ENCODE measurements around the gene NIPSNAP2.
"Not testable (repeated sequence)": the region's sequence is repeated elsewhere in the genome, so short reads cannot be mapped to it uniquely, and the experiment has no call there.

The NIPSNAP2 gene

DNA sequence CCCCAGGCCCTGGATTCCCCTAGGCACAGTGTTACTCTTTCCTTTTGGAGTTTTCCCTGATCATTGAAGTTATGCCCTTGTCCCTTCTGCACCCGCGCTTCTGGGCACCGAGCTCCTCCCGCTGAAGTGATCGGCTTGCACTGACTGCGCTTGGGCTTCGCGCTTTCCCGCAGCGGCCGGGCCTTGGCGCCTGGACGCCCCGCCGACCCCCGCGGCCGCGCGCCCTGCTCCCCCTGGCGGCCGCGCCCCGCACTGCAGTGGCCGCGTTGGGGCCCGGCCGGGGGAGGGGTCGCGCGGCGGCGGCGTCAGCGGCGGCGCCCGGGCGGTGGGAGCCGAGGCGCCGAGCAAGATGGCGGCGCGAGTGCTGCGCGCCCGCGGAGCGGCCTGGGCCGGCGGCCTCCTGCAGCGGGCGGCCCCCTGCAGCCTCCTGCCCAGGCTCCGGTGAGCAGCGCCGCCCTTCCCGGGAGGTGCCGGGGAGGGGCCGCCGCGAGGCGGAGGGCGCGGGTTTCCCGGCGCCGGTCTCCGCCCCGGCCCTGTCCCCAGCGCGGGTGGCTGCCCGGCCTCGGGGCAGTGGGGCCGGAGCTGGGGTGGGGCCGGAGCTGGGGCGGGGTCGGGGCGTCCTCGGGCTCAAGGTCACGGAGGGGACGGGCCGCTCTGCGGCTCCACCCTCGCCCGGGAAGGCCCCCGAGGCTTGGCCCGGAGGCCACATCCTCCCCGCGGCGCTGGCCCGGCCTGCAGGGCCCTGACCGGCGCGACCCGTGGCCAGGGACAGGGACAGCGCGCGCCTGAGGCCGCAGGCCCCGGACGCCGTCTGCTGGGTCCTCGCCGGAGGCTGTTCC is at the start of gene NIPSNAP2:
Gene NIPSNAP2, plus strand, starts transcription at position 325 of the 839 bp plus-strand sequence. Its CDS starts 25 bp downstream, at position 350.
- no peaks in the 10 kb centered on the region for H3K9me3 ChIP-seq (ENCODE audit: control insufficient read depth, insufficient read depth, low read depth, low read length)
- H3K27ac ChIP-seq (ENCODE audit: low read depth, low read length): peak within 1 kb of the TSS; percentile 51; the same call in 1 of the 2 replicates
- H3K4me3 ChIP-seq (ENCODE audit: low read depth, low read length): peak within 1 kb of the TSS; percentile 79
- no peaks in the 10 kb centered on the region for H3K4me1 ChIP-seq (ENCODE audit: control insufficient read depth, insufficient read depth, low read length)
- H3K36me3 ChIP-seq (ENCODE audit: control insufficient read depth, insufficient read depth, low read length): peaks cover 10% of the 10 kb centered on the region
- H3K27me3 ChIP-seq (ENCODE audit: control insufficient read depth, insufficient read depth, low read length): peaks cover 16% of the 10 kb centered on the region
- peak within 1 kb of the TSS; percentile 91 for H3K9ac ChIP-seq (ENCODE audit: low read length)

DNA sequence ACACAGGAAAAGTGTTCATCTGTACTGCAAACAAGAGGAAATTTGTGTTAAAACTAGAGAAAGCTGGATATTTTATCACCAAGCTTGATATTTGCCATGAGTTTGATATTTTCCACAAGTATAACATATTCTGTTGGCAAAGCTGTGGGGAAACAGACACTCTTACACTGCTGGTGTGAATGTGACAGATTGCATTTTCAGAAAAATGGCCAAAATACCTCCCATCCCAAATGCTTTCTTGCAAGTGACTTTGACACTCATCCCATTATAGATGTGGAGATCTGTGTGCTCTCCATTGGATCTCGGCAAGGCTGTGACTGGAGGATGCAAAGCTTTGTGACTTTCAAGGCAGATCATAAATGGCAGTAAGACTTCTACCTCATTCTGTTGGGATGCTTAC is 46.6 kb upstream of the NIPSNAP2 start:
- H3K9me3 ChIP-seq (ENCODE audit: control insufficient read depth, insufficient read depth, low read depth, low read length): no peaks in the 10 kb centered on the region
- no peaks in the 10 kb centered on the region for H3K27me3 ChIP-seq (ENCODE audit: control insufficient read depth, insufficient read depth, low read length)
- no peak overlapping the region for H3K9ac ChIP-seq (ENCODE audit: low read length)
- no peaks in the 10 kb centered on the region for H3K4me1 ChIP-seq (ENCODE audit: control insufficient read depth, insufficient read depth, low read length)
- H3K36me3 ChIP-seq (ENCODE audit: control insufficient read depth, insufficient read depth, low read length): peaks cover 1% of the 10 kb centered on the region; the same call in 1 of the 2 replicates
- no peak overlapping the region for H3K4me3 ChIP-seq (ENCODE audit: low read depth, low read length)
- no peak overlapping the region for H3K27ac ChIP-seq (ENCODE audit: low read depth, low read length)

DNA sequence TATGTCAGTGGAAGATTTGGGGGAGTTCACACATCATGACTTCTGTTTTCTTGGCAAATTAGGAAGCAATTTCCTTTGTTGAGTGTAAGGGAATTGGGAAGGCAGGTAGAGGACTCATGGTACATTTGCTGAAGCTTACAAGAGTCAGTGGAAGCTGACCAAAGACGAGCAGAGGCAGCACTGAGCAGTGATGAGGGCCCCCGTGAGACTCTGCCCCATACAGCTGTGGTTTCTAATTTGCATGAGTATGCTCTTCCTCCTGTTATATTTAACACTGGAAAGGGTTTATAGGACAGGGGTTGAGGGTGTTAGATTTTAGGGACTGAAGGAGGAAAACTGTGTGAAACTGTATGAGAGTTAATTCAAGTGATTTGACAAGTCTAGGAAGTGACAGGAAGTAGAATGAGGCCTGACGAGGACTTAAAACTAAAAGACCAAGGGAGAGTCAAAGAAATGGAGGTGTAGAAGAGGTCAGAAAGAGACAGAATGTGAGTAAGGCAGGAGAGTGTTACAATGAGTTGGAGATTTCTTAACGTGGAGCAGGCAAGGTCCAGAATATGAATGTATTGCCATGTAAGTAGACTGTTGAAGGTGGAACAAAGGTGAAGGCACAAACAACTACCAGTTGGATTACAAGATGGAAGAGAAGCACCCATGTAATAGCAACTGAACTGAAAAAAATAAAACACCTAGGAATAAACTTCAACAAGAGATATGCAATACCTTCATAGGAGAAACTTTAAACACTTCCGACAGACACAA is 36.2 kb upstream of the NIPSNAP2 start:
- H3K4me3 ChIP-seq (ENCODE audit: low read depth, low read length): no peak overlapping the region
- no peak overlapping the region for H3K27ac ChIP-seq (ENCODE audit: low read depth, low read length)
- no peaks in the 10 kb centered on the region for H3K27me3 ChIP-seq (ENCODE audit: control insufficient read depth, insufficient read depth, low read length)
- H3K9ac ChIP-seq (ENCODE audit: low read length): no peak overlapping the region
- no peaks in the 10 kb centered on the region for H3K36me3 ChIP-seq (ENCODE audit: control insufficient read depth, insufficient read depth, low read length)
- no peaks in the 10 kb centered on the region for H3K4me1 ChIP-seq (ENCODE audit: control insufficient read depth, insufficient read depth, low read length)
- H3K9me3 ChIP-seq (ENCODE audit: control insufficient read depth, insufficient read depth, low read depth, low read length): no peaks in the 10 kb centered on the region

DNA sequence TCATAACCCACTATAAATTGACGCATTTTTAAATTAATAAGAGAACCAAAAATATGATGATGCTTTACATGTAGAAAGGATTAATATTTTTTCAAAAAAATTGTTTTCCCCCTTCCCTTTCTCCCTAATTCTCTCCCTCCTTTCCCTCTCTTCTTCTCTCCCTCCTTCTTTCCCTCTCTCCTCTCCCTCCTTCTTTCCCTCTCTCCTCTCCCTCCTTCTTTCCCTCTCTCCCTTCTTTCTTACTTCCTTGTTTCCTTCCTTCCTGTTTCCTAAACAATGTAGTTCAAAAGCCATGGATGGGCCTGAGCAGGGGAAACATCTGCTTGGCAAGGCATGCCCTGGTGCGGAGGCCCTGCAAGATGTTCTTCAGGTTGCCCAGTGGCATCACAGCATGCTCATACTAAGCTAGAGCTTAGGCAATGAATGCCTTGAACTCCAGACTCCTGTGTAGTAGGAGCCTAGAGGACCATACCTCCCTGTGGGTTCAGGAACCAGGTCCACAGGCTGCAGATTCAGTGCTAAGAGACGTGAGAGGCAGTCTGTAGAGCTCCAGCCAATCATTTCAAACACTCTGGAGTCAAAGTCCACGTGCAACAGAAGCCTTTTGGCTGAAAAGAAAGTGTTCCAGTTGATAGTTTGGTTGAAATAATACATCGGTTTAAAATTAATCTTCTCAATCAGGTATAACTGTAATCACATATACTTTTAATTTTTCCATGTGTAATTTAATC is 32.8 kb upstream of the NIPSNAP2 start:
- H3K27ac ChIP-seq (ENCODE audit: low read depth, low read length): no peak overlapping the region
- no peaks in the 10 kb centered on the region for H3K27me3 ChIP-seq (ENCODE audit: control insufficient read depth, insufficient read depth, low read length)
- peaks cover 6% of the 10 kb centered on the region; the same call in 1 of the 2 replicates for H3K9me3 ChIP-seq (ENCODE audit: control insufficient read depth, insufficient read depth, low read depth, low read length)
- H3K9ac ChIP-seq (ENCODE audit: low read length): no peak overlapping the region
- H3K36me3 ChIP-seq (ENCODE audit: control insufficient read depth, insufficient read depth, low read length): no peaks in the 10 kb centered on the region
- H3K4me1 ChIP-seq (ENCODE audit: control insufficient read depth, insufficient read depth, low read length): no peaks in the 10 kb centered on the region
- no peak overlapping the region for H3K4me3 ChIP-seq (ENCODE audit: low read depth, low read length)

DNA sequence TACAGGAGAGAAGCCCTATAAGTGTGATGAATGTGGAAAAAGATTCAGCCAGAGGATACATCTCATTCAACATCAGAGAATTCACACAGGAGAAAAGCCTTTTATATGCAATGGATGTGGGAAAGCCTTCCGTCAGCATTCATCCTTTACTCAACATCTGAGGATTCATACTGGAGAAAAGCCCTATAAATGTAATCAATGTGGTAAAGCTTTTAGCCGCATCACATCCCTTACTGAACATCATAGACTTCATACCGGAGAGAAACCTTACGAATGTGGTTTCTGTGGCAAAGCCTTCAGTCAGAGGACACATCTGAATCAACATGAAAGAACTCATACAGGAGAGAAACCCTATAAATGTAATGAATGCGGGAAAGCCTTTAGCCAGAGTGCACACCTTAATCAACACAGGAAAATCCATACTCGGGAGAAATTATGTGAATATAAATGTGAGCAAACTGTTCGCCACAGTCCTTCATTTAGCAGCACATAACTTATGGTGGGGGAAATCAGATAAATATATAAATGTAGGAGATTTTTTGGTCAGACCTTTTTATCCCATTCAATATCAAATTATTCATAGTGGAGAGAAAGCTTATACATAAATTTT is 24.8 kb upstream of the NIPSNAP2 start:
- Histone ChIP-seq H3K4me1 (ENCODE audit: control insufficient read depth, insufficient read depth, low read length) (no peaks in the 10 kb centered on the region), H3K4me3 (ENCODE audit: low read depth, low read length) (no peak overlapping the region), H3K9me3 (ENCODE audit: control insufficient read depth, insufficient read depth, low read depth, low read length) (peaks cover 39% of the 10 kb centered on the region), H3K36me3 (ENCODE audit: control insufficient read depth, insufficient read depth, low read length) (no peaks in the 10 kb centered on the region), H3K27ac (ENCODE audit: low read depth, low read length) (no peak overlapping the region), H3K9ac (ENCODE audit: low read length) (no peak overlapping the region), H3K27me3 (ENCODE audit: control insufficient read depth, insufficient read depth, low read length) (no peaks in the 10 kb centered on the region)

DNA sequence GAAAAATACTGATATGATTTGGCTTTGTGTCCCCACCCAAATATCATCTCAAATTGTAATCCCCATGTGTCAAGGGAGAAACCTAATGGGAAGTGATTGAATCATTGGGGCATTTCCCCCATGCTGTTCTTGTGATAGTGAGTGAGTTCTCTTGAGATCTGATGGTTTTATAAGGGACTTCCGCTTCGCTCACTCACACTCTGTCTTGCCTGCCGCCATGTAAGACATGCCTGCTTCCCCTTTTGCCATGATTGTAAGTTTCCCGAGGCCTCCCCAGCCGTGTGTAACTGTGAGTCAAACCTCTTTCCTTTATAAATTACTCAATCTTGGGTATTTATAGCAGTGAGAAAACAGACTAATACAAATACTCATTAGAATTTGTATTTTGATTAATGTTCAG is 17.8 kb upstream of the NIPSNAP2 start:
- H3K27me3 ChIP-seq (ENCODE audit: control insufficient read depth, insufficient read depth, low read length): no peaks in the 10 kb centered on the region
- no peaks in the 10 kb centered on the region for H3K4me1 ChIP-seq (ENCODE audit: control insufficient read depth, insufficient read depth, low read length)
- H3K9ac ChIP-seq (ENCODE audit: low read length): no peak overlapping the region
- no peak overlapping the region for H3K4me3 ChIP-seq (ENCODE audit: low read depth, low read length)
- peaks cover 16% of the 10 kb centered on the region for H3K9me3 ChIP-seq (ENCODE audit: control insufficient read depth, insufficient read depth, low read depth, low read length)
- H3K36me3 ChIP-seq (ENCODE audit: control insufficient read depth, insufficient read depth, low read length): no peaks in the 10 kb centered on the region
- H3K27ac ChIP-seq (ENCODE audit: low read depth, low read length): no peak overlapping the region

DNA sequence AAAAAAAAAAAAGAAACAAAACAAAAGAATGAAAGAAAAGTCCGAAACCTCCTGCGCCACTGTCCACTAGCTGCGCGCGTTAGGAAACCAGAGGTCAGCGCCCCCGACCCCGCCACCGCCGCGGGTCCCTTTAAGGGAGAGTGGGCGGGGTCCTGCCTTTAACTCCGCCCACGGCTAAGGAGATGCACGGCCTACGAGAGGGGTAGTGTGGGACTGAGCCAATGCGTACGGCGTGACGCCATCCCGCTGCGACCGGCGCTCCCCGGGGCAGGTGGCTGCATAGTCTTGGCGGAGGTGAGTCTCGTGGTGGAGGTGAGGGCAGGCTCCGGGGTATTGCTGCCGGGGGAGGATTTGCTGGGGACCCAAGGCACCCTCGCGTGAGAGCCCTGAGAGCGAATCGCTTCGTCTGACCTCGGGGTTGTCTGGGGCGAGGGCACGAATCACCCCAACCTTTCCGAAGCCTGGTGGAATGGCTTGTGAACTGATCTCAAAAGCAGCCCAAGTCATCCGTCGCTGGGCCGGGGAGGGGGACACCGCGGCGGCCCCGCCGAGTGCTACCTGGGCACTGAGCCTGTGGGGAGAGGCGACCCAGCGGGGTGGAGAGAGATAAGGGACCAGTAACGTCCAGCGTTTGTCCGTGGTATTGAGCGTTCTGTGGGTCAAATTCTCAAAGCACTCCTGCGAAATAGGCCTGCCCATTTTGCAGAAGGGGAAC is 12.6 kb upstream of the NIPSNAP2 start, which contains the start of gene MRPS17:
Gene MRPS17, plus strand, starts transcription at position 241 of the 715 bp plus-strand sequence. CDS start 1,319 bp downstream, outside the sequence.
- peak within 1 kb of the TSS; percentile 96 for H3K9ac ChIP-seq (ENCODE audit: low read length)
- peak within 1 kb of the TSS; percentile 93 for H3K4me3 ChIP-seq (ENCODE audit: low read depth, low read length)
- H3K27me3 ChIP-seq (ENCODE audit: control insufficient read depth, insufficient read depth, low read length): no peaks in the 10 kb centered on the region
- H3K27ac ChIP-seq (ENCODE audit: low read depth, low read length): peak within 1 kb of the TSS; percentile 85
- H3K4me1 ChIP-seq (ENCODE audit: control insufficient read depth, insufficient read depth, low read length): no peaks in the 10 kb centered on the region
- H3K9me3 ChIP-seq (ENCODE audit: control insufficient read depth, insufficient read depth, low read depth, low read length): no peaks in the 10 kb centered on the region
- H3K36me3 ChIP-seq (ENCODE audit: control insufficient read depth, insufficient read depth, low read length): peaks cover 24% of the 10 kb centered on the region

DNA sequence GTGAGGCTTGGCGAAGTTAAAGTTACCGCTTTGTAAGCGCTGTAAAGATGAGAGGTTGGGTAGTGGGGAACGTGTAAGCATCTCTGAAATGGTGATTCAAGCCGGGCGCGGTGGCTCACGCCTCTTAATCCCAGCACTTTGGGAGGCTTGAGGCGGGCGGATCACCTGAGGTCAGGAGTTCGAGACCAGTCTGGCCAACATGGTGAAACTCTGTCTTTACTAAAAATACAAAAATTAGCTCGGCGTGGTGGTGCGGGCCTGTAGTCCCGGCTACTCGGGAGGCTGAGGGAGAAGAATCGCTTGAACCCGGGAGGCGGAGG is 12.1 kb upstream of the NIPSNAP2 start:
- H3K27me3 ChIP-seq (ENCODE audit: control insufficient read depth, insufficient read depth, low read length); H3K9me3 ChIP-seq (ENCODE audit: control insufficient read depth, insufficient read depth, low read depth, low read length); H3K4me1 ChIP-seq (ENCODE audit: control insufficient read depth, insufficient read depth, low read length): not testable (repeated sequence)
- Histone ChIP-seq H3K4me3 (ENCODE audit: low read depth, low read length) (peak overlapping the region; percentile 93), H3K27ac (ENCODE audit: low read depth, low read length) (peak overlapping the region; percentile 85; the same call in 1 of the 2 replicates), H3K36me3 (ENCODE audit: control insufficient read depth, insufficient read depth, low read length) (peaks cover 24% of the 10 kb centered on the region), H3K9ac (ENCODE audit: low read length) (peak overlapping the region; percentile 96)

DNA sequence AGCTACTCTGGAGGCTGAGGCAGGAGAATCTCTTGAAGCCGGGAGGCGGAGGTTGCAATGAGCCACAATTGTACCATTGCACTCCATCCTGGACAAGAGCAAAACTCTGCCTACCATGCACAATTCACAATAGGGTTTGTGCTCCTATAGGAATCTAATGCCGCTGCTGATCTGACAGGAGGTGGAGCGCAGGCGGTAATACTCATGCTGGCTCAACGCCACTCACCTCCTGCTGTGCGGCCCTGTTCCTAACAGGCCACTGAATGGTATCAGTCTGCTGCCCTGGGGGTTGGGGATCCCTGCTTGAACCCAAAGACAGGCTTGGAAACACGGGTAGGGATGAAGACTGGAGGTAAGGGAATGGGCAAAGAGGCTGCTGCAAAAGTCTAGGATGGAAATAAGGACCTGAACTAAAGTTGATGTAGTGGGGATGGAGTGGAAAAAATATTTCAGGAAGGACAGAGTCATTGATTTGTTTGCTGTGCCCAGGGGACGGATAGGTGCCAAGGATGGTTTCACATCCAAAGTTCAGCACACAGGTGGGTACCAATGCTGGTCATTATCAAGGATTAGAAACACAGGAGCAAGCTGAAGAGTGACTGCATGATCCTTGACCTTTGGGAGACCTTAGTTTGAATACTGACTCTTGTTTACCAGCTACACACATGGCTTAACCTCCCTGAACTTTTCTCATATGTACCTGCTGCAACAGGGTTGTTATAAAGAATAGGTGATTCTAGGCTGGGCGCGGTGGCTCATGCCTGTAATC is 10.5 kb upstream of the NIPSNAP2 start:
- Histone ChIP-seq H3K4me3 (ENCODE audit: low read depth, low read length) (no peak overlapping the region), H3K9me3 (ENCODE audit: control insufficient read depth, insufficient read depth, low read depth, low read length) (no peaks in the 10 kb centered on the region), H3K36me3 (ENCODE audit: control insufficient read depth, insufficient read depth, low read length) (peaks cover 24% of the 10 kb centered on the region), H3K4me1 (ENCODE audit: control insufficient read depth, insufficient read depth, low read length) (no peaks in the 10 kb centered on the region), H3K27ac (ENCODE audit: low read depth, low read length) (no peak overlapping the region), H3K9ac (ENCODE audit: low read length) (no peak overlapping the region), H3K27me3 (ENCODE audit: control insufficient read depth, insufficient read depth, low read length) (no peaks in the 10 kb centered on the region)

Data from HUES6 (cell line).